H1 (cell line): Measurements from ENCODE around the gene GTF2IRD1. TPM values are rescaled to one million over a fixed set of nuclear protein-coding genes. Genes with fewer than 3 reads are reported as not detected.

Source experiments
- CHD7 ChIP-seq: fragments of 300-600 bp; sonication (generic); IDR thresholded peaks from 2 replicates; pipeline ENCODE4 v1.7.1; 2012; ENCODE audit warnings: low read length, moderate library complexity, mild to moderate bottlenecking, inconsistent platforms; ENCODE audit not compliant: insufficient replicate concordance
- E2F6 ChIP-seq: IDR thresholded peaks from 2 replicates; pipeline ENCODE4 v1.6.1; 2012; ENCODE audit warnings: inconsistent platforms
- MAX ChIP-seq: IDR thresholded peaks from 2 replicates; pipeline ENCODE4 v1.6.1; 2012; ENCODE audit warnings: inconsistent platforms
- PHF8 ChIP-seq: fragments of 200-600 bp; sonication (generic); conservative IDR thresholded peaks from 2 replicates; pipeline ENCODE4 v1.7.1; 2012; ENCODE audit warnings: low read depth, mild to moderate bottlenecking, inconsistent platforms, low read length, moderate library complexity
- POU5F1 ChIP-seq: IDR thresholded peaks from 2 replicates; pipeline ENCODE4 v1.6.1; 2011; ENCODE audit warnings: low read depth, mild to moderate bottlenecking, low read length, moderate library complexity
- RFX5 ChIP-seq: IDR thresholded peaks from 2 replicates; pipeline ENCODE4 v1.6.1; 2011; ENCODE audit warnings: low read depth, low read length, improper control_type of control experiment, borderline replicate concordance
- SIN3A ChIP-seq, 2 experiments: IDR thresholded peaks in 1 of 2; conservative IDR thresholded peaks in 1 of 2; 2 replicates each; pipeline ENCODE4 v1.6.1; 2011 to 2012; ENCODE audit warnings: low read length in 2 of 2, improper control_type of control experiment in 1 of 2, low read depth in 1 of 2, mild to moderate bottlenecking in 1 of 2
- TCF12 ChIP-seq: IDR thresholded peaks from 2 replicates; pipeline ENCODE4 v1.6.1; 2011; ENCODE audit warnings: low read depth, mild to moderate bottlenecking, low read length
- ZNF274 ChIP-seq: IDR thresholded peaks from 2 replicates; pipeline ENCODE4 v1.7.0; 2012; ENCODE audit warnings: low read length, borderline replicate concordance; ENCODE audit errors: extremely low read depth
- polyA plus RNA-seq, 7 experiments: library from polyadenylated mRNA; depleted of rRNA in 3 of 7; stranded (reverse) in 5 of 7; unstranded in 2 of 7; fragments of >200 nt in 5 of 7; fragments of 200-250 nt in 2 of 7; gene quantifications; 1 replicate in 5 of 7; 2 replicates in 1 of 7; 4 replicates in 1 of 7; pipeline versions ENCODE4 v1.2.1 to v1.2.3, GENCODE V29; 2011 to 2013; ENCODE audit warnings: missing spikeins in 2 of 7, mixed read lengths in 2 of 7
- total RNA-seq: library from RNA; stranded (reverse); fragmentation: NEBNext Ultra II Directional; extraction: Animal tissue kit (Norgen Biotek cat#: 25700); gene quantifications from 2 replicates; pipeline ENCODE4 v1.2.1, GENCODE V29; 2021

GTF2IRD1 gene
- total and polyA plus RNA-seq, 2 of the 8 experiments (the other 6 are each of a cell fraction or from before 2014, with no cell fraction given): 27.4 to 45.4 TPM

GRCh38 chr7:74494076-74494548 lies 40.4 kb downstream of the GTF2IRD1 start (continued):
- TF ChIP-seq CHD7: no peak
- TF ChIP-seq SIN3A (conservative IDR thresholded peaks at IDR 0.05 in 1 of 2, IDR thresholded peaks at IDR 0.05 in 1 of 2; ENCODE audit: low read depth in 1 of 2, low read length in 2 of 2): no peak
- TF ChIP-seq MAX: no peak
- no peak for TF ChIP-seq E2F6
- TF ChIP-seq PHF8: no peak
- TF ChIP-seq ZNF274: no peak
- no peak for TF ChIP-seq RFX5
- no peak for TF ChIP-seq POU5F1
- TF ChIP-seq TCF12: no peak
